Kidney capillary endothelial cell (primary cell): ENCODE results near the gene POLG.

Experiments used
- DNase-seq: peaks from one replicate; pipeline ENCODE4 v3.0.0-alpha.2; 2018; ENCODE audit warnings: low spot score

POLG gene

GRCh38 chr15:89356634-89357298 lies 22.1 kb upstream of the POLG start:
- no peak for DNase-seq

- no peak for DNase-seq
These were observed 19.4 kb upstream of the POLG start for GRCh38 chr15:89353991-89354390.

- no peak for DNase-seq
These were observed 17.9 kb upstream of the POLG start for GRCh38 chr15:89352476-89352875.

- DNase-seq: no peak
These were observed 14.6 kb upstream of the POLG start for GRCh38 chr15:89349206-89349558.

- no peak for DNase-seq
These were observed 12.1 kb upstream of the POLG start for GRCh38 chr15:89346516-89347231.

- DNase-seq: no peak
These were observed 10.6 kb upstream of the POLG start for GRCh38 chr15:89345248-89345647.

- DNase-seq: no peak
These were observed 8.2 kb upstream of the POLG start for GRCh38 chr15:89342840-89343239.

- DNase-seq: no peak
These were observed 6.8 kb upstream of the POLG start for GRCh38 chr15:89341316-89342005.

- DNase-seq: no peak
These were observed 5.9 kb upstream of the POLG start for GRCh38 chr15:89340573-89340972.

GRCh38 chr15:89338036-89338435 lies 3.4 kb upstream of the POLG start:
- DNase-seq: no peak

GRCh38 chr15:89335298-89336041 lies 846 bp upstream of the POLG start:
- DNase-seq: no peak

- no peak for DNase-seq
These were observed 590 bp downstream of the POLG start for GRCh38 chr15:89333959-89334509.

- no peak for DNase-seq
These were observed 1.4 kb downstream of the POLG start for GRCh38 chr15:89333011-89333860.

- peak; percentile 28 for DNase-seq
These were observed 2.2 kb downstream of the POLG start for GRCh38 chr15:89332446-89332845.

GRCh38 chr15:89330881-89331595 lies 3.6 kb downstream of the POLG start:
- no peak for DNase-seq

- no peak for DNase-seq
These were observed 4.5 kb downstream of the POLG start for GRCh38 chr15:89330119-89330518.

- DNase-seq: no peak
These were observed 5.1 kb downstream of the POLG start for GRCh38 chr15:89329329-89330084.

GRCh38 chr15:89328398-89329254 lies 6.0 kb downstream of the POLG start:
- no peak for DNase-seq

- DNase-seq: no peak
These were observed 7.5 kb downstream of the POLG start for GRCh38 chr15:89327113-89327512.
